HCEC 1CT (cell line): ENCODE results near the gene SLC25A25.
"Not testable (repeated sequence)": the region's sequence is repeated elsewhere in the genome, so short reads cannot be mapped to it uniquely, and the experiment has no call there.

Experiments
- DNase-seq: peaks from one replicate; pipeline ENCODE4 v3.0.0-alpha.2; 2017

SLC25A25 gene

GRCh38 chr9:128053560-128053959, 14.5 kb upstream of the SLC25A25 start:
- DNase-seq, result no peak

GRCh38 chr9:128054087-128054486, 13.9 kb upstream of the SLC25A25 start:
- no peak for DNase-seq

- DNase-seq, result peak; percentile 81
Measured at GRCh38 chr9:128055344-128056040, 12.5 kb upstream of the SLC25A25 start.

GRCh38 chr9:128056086-128056485, 11.9 kb upstream of the SLC25A25 start:
- no peak for DNase-seq

GRCh38 chr9:128056887-128057723, 10.9 kb upstream of the SLC25A25 start:
- DNase-seq, result no peak

- no peak for DNase-seq
Measured at GRCh38 chr9:128057724-128058409, 10.2 kb upstream of the SLC25A25 start.

- no peak for DNase-seq
Measured at GRCh38 chr9:128059365-128059983, 8.6 kb upstream of the SLC25A25 start.

- no peak for DNase-seq
Measured at GRCh38 chr9:128061275-128061960, 6.6 kb upstream of the SLC25A25 start.

- DNase-seq, result no peak
Measured at GRCh38 chr9:128062279-128062678, 5.8 kb upstream of the SLC25A25 start.

- DNase-seq, result no peak
Measured at GRCh38 chr9:128062846-128063831, 4.9 kb upstream of the SLC25A25 start.

- DNase-seq, result no peak
Measured at GRCh38 chr9:128065907-128066712, 1.9 kb upstream of the SLC25A25 start.

GRCh38 chr9:128066713-128067644, 1.1 kb upstream of the SLC25A25 start, which contains the start of gene NAIF1:
NAIF1 (minus strand) TSS chr9:128067320; CDS start chr9:128067101, 219 bp downstream.
- DNase-seq, result peak; percentile 99

- DNase-seq, result no peak
Measured at GRCh38 chr9:128068386-128069205, 564 bp downstream of the SLC25A25 start.

GRCh38 chr9:128070874-128071273, 2.8 kb downstream of the SLC25A25 start:
- no peak for DNase-seq

- DNase-seq, result not testable (repeated sequence)
Measured at GRCh38 chr9:128071475-128071874, 3.4 kb downstream of the SLC25A25 start.

- DNase-seq, result peak; percentile 59
Measured at GRCh38 chr9:128072144-128073021, 4.4 kb downstream of the SLC25A25 start.

GRCh38 chr9:128073253-128073886, 5.3 kb downstream of the SLC25A25 start:
- DNase-seq, result no peak
